ENCODE measurements around the gene GRIN1.

Gene GRIN1

DNA sequence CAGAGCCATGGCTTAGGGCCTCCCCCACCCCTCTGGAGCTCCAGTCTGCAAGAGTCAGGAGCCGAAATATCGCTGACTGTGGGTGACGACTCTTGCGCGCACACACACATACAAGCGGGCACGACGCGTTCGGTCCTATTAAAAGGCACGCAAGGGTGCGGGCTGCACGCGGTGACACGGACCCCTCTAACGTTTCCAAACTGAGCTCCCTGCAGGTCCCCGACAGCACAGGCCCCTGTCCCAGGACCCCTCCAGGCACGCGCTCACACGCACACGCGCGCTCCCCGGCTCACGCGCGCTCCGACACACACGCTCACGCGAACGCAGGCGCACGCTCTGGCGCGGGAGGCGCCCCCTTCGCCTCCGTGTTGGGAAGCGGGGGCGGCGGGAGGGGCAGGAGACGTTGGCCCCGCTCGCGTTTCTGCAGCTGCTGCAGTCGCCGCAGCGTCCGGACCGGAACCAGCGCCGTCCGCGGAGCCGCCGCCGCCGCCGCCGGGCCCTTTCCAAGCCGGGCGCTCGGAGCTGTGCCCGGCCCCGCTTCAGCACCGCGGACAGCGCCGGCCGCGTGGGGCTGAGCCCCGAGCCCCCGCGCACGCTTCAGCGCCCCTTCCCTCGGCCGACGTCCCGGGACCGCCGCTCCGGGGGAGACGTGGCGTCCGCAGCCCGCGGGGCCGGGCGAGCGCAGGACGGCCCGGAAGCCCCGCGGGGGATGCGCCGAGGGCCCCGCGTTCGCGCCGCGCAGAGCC is at the start of gene GRIN1:
Gene GRIN1, plus strand, starts transcription at position 433 of the 746 bp plus-strand sequence. CDS start 333 bp downstream, outside the sequence.
- no peak for DNase-seq

DNA sequence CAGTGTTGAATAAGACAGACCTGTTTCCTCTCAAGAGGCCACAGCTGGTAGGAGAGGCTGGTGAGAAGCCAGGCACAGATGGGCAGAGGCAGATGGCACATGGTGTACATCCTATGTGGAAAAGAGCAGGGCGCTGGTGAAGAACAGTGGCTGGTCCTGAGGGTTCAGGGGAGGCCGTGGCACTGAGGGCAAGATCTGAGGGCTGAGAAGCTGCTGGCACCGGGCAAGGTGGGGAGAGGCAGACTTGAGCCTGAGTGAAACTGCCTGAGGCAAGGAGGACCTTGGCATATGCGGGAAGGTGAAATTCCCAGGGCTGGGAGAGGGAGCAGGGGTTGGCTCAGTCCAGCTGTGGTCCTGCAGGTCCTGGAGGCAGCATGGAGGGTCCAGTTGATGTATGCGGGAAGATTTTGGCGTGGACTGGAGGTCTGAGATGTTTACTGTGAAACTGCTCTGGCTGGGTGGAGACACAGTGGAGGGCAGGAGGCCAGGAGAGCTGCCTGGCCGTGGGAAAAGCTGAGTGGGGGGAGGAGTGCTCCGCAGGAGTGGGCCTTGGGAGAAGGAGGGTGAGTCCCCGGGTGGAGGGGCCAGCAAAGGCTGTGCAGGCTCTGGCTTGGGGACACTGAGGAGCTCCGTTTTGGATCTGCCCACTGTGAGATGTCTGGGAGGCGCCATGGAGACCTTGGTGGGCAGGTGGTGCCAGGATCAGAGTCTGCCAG is 49.6 kb upstream of the GRIN1 start:
- DNase-seq: no peak

DNA sequence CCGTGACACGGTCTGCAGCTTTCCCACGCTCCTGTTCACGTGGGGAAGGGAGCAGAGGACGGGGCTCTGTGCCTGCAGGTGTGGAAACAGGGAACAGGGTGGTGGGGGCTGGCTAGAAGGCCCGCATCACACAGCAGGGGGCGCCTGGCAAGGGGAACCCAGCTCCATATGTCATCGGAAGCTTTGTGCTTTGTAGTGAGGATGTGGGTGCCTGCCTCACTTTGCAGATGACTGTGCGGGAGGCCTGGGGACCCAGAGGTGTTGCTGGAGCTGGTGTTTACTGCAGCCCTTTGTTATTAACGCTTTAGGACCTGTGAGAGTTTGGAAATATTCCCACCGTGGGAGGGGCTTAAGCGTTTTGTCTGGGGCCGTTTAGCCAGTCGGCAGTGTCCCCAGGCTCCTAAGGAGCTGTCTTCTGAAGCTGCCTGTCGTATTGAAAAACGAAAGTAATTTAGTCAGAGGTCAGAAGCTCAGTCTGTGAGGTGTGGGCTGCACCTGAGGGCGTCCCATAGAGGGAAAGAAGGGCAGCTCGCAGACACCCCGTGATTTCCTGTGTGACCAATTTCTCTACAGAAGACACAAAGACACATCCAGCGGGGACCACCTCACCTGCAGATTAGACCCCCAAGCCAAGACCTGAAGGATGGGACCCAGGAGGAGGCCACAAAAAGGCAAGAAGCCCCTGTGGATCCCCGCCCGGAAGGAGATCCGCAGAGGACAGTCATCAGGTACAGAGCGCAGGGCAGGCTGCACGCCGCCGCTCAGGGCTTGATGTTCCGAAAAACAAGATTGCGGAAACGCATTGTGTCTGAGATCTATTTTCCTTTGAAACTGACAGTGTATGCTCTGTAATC is 43.1 kb upstream of the GRIN1 start:
- no peak for DNase-seq

DNA sequence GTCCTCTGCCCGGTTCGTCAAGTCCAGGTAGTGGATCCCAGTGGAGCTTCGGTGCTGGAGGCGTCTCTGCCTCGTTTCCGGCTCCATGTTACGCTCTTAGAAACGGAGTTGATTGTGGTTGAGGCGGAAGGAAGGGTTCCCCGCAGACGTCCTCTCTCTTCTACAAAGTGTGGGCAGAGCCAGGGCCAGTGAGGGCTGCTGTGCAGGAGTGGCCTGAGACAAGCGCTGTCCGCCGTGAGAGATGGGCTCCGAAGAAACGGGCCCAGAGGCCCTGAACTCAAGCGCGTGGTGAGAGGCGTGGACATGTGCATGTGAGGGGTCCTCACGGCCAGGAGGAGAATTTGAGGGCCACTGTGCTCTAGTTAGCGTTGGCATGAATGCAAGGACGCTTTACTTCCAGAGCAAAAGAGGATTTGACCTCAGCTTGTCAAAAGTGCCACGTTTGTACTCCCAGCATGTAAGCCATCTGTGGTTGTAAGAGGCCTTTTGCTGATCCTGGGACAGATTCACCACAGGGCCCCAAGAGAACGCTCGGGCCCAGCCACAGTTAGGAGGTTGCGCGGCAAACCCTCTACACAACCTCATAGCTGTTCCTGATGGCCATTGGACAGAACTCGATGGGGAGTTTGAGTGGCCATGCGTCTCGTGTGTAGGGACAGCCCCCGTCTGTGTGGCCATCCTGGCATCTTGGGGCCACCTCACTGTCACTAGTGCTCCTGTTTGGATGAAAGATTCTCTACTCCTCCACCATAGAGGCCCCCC is 42.0 kb upstream of the GRIN1 start:
- DNase-seq: no peak

- no peak for DNase-seq
Observed at GRCh38 chr9:137097761-137098462, 41.0 kb upstream of the GRIN1 start.

DNA sequence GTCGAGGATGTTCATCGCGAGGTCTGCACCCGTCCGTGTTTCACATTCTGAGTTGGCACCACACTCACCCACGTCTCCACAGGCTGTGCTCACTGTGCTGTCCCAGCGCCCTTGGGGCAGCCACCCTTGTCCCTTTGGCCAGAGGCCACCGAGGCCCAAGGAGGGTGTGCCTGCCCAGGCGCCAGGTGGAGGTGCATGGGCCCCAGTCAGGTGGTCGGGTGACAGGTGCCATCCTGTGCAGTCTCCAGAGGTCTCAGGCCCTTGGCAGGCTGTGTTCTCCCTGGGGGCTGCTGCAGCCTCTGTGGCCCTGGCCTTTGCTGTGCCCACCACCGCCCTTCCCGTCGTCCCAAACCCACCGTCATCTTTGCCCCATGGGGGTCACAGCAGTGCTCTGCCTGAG is 39.7 kb upstream of the GRIN1 start:
- DNase-seq: no peak

DNA sequence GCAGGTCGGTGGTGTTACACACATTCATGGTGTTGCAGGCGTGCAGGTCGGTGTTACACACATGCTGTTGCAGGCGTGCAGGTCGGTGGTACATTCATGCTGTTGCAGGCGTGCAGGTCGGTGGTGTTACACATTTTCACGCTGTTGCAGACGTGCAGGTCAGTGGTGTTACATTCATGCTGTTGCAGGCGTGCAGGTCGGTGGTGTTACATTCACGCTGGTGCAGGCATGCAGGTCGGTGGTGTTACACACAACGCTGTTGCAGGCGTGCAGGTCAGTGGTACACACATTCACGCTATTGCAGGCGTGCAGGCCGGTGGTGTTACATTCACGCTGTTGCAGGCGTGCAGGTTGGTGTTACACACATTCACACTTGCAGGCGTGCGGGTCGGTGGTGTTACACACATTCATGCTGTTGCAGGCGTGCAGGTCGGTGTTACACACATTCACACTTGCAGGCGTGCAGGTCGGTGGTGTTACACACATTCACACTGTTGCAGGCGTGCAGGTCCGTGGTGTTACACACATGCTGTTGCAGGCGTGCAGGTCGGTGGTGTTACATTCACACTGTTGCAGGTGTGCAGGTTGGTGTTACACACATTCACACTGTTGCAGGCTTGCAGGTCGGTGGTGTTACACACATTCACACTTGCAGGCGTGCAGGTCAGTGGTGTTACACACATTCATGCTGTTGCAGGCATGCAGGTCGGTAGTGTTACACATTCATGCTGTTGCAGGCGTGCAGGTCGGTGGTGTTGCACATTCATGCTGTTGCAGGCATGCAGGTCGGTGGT is 35.6 kb upstream of the GRIN1 start:
- no peak for DNase-seq

- DNase-seq: no peak
Observed at GRCh38 chr9:137105814-137106661, 32.9 kb upstream of the GRIN1 start.

DNA sequence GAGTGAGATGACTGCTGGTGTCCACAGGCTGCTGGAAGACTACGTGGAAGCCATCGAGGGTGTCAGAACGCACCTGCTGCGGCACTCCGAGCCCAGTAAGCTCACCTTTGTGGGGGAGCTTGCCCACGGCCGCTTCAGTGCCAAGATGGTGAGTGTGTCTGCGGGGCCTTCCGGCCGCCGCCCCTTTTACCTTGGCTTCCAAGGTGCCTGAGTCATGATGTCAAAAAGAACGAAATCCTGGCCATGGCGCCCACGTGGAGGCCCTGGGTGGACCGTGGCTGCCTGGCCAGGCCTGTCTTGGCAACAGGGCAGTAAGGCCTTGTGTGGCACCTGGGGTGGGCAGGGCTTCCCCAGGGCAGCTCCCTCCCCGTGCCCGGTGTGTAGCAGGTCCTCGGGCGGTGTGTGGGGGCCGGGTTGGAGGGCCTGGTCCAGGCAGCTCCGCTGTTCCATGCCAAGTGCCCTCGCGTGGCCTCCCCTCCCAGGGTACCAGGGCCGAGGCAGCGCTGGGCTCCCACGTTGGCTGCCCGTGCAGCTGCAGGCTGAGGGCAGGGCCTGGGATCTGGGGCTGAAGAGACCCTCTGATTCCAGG is 32.2 kb upstream of the GRIN1 start:
- DNase-seq: no peak

DNA sequence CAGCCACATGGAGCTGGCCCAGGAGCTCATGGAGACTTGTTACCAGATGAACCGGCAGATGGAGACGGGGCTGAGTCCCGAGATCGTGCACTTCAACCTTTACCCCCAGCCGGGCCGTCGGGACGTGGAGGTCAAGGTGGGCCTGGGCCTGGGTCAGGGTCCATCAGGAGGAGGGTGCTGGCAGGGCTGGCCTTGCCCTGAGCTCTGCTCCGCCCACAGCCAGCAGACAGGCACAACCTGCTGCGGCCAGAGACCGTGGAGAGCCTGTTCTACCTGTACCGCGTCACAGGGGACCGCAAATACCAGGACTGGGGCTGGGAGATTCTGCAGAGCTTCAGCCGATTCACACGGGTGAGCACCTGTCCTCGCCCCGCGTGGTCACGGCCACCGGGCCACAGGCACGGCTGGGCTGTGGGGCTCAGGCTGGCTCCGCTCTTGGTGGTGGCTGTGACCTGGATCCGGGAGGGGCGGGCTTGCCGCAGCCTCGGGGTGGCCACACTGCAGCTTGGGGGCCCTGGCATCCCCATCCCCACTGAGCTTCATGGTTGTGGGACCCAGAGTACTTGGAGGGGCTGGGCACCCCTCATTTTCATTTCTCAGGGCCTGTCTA is 31.5 kb upstream of the GRIN1 start:
- no peak for DNase-seq

- DNase-seq: no peak
Observed at GRCh38 chr9:137107982-137108381, 31.0 kb upstream of the GRIN1 start.

DNA sequence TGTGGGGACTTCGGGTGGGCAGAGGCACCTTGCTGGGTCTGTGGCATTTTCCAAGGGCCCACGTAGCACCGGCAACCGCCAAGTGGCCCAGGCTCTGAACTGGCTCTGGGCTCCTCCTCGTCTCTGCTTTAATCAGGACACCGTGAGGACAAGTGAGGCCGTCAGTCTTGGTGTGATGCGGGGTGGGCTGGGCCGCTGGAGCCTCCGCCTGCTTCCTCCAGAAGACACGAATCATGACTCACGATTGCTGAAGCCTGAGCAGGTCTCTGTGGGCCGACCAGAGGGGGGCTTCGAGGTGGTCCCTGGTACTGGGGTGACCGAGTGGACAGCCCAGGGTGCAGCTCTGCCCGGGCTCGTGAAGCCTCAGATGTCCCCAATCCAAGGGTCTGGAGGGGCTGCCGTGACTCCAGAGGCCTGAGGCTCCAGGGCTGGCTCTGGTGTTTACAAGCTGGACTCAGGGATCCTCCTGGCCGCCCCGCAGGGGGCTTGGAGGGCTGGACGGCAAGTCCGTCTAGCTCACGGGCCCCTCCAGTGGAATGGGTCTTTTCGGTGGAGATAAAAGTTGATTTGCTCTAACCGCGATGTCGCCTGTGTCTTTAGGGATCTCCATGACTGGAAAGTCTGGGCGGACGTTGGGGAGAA is 30.2 kb upstream of the GRIN1 start:
- no peak for DNase-seq

DNA sequence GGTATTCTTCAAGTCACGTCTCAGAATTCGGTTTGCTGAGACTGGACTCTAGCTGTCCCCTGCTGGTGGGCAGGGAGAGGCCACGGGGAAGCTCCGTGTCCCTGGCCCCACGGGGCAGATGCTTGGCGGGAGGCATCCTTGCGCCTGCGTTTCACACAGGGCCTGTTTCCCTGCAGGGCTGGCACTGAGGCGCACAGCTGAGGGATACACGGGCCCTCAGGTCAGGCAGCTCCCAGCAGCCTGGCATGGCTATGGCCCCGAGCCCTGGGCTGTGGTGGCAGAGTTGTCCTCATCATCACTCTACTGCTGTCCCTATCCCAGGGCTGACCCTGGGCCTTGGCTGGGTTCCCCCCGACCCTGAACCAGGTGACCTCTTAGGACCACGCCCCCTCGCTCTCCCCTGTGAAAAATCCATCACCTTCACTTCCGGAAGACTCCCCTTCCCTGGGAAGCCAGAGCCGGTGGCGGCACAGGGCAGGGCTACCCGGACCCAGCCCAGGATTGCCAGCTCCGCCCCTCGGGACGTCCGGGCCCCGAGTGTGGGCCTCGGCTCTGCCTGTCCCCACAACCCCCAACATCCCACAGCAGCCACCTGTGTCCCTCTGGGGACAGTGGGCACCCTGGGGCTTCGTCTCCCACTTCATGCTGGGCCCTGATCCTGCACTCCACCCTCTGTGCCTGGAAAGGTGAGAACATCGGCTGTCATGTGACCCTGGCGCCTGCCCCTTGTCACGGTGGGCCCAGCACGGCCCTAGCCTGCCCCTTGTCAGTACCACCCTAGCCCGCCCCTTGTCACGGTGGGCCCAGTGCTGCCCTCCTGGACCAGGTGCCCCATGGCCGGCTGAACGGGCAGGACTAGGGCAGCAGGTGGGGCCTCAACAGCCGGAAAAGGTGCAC is 29.5 kb upstream of the GRIN1 start:
- no peak for DNase-seq

DNA sequence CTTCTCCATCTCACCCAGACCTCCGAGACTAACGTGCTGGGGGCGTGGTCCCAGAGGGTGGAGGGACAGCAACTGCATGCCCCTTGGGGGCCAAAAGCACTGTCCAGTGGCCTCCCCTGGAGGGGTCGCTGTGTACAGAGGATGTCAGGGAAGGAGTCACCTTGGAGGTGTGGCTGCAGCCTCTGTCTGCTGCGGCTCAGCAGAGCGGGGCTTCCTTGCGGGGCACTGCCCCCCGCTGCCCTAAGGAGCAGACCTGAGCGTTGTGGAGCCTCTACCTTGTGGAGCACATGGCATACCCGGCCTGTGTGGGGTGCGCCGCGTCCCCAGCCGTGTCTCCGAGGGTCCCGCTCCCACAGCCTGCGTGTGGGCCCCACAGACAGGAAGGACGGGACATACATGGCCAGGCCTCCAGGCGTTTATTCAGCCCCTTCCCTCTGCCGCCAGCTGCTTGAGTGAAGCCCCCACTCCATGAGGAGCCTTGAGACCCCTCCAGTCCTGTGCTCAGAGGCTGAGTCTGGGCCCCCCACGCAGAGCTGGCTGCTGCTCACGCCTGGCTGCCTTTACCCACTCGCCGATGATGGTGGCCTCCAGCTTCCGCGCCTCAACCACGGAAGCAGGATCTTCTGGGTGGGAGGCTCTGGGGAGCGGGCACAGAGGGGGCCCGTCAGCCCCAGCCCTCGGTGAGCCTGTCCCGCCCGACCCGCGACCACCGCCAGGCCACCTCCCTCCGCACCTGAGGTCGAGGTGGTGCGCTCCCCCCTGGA is 28.6 kb upstream of the GRIN1 start:
- DNase-seq: no peak

DNA sequence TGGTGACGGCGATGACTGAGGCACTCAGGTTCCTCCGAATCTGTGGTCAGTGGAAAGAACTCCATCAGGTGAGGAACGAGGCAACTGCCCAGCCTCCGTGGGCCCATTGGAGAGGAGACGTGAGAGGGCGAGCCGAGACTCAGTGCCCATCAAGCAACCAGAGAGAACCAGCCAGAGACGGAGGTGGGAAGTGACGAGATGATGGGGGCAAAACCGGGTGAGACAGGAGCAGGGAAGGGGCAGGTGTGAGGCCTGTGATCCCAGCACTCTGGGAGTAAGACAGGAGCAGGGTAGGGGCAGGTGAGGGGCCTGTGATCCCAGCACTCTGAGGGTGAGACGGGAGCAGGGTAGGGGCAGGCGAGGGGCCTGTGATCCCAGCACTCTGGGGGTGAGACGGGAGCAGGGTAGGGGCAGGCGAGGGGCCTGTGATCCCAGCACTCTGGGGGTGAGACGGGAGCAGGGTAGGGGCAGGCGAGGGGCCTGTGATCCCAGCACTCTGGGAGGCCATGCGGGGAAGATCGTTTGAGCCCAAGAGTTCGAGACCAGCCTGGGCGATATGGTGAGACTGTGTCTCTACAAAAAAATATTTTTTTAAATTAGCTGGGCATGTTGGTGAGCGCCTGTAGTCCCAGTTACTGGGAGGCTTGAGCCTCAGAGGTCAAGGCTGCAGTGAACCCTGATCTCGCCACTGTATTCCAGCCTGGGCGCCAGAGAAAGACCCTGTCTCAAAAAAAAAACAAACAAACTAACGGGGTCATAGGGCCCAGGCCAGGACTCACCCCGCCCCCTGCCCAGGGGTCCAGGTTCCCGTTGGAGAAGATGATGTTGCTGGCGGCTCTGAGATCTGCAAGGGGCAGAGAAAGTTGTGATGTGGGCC is 27.8 kb upstream of the GRIN1 start:
- no peak for DNase-seq

Measured in NCI-H1105 treated with DMSO at 0.1 percent for 48 hours (cell line).